Neuronal stem cell (in vitro differentiated cells): ENCODE results near the gene PRSS33.
A peak's percentile ranks its signal among the peaks of the same experiment; 100 is the strongest.

Source experiments
- DNase-seq: peaks from one replicate; pipeline ENCODE4 v3.0.0-alpha.2; 2013; ENCODE audit warnings: low spot score
- H2AFZ ChIP-seq: one replicate; pipeline ENCODE4 v1.6.1; 2013; ENCODE audit warnings: mild to moderate bottlenecking, low read length, inconsistent platforms
- H2AK5ac ChIP-seq: 2 replicates; pipeline ENCODE4 v1.6.1; 2013; ENCODE audit warnings: low read depth, mild to moderate bottlenecking, inconsistent platforms, low read length, moderate library complexity, mixed read lengths
- H2BK120ac ChIP-seq: 2 replicates; pipeline ENCODE4 v1.6.1; 2013; ENCODE audit warnings: low read depth, mild to moderate bottlenecking, inconsistent platforms, low read length, moderate library complexity, mixed read lengths
- H2BK12ac ChIP-seq: one replicate; pipeline ENCODE4 v1.6.1; 2013; ENCODE audit warnings: low read length, inconsistent platforms
- H2BK15ac ChIP-seq: 2 replicates; pipeline ENCODE4 v1.6.1; 2013; ENCODE audit warnings: mild to moderate bottlenecking, low read length, inconsistent platforms, mixed read lengths
- H2BK5ac ChIP-seq: one replicate; pipeline ENCODE4 v1.6.1; 2013; ENCODE audit warnings: inconsistent platforms, mild to moderate bottlenecking, low read length, moderate library complexity
- H3K14ac ChIP-seq: one replicate; pipeline ENCODE4 v1.6.1; 2013; ENCODE audit warnings: low read length, inconsistent platforms
- H3K18ac ChIP-seq: 2 replicates; pipeline ENCODE4 v1.6.1; 2013; ENCODE audit warnings: low read length, inconsistent platforms
- H3K23ac ChIP-seq: 2 replicates; pipeline ENCODE4 v1.6.1; 2013; ENCODE audit warnings: low read depth, mild to moderate bottlenecking, mixed read lengths, low read length, inconsistent platforms; ENCODE audit not compliant: poor library complexity
- H3K27ac ChIP-seq: replicated peaks from 3 replicates; pipeline ENCODE4 v1.5.1; 2013; ENCODE audit warnings: low read length, inconsistent platforms
- H3K27me3 ChIP-seq, 3 experiments: 2 replicates each; pipeline ENCODE4 v1.6.1; 2013; ENCODE audit warnings: low read length in 3 of 3, mild to moderate bottlenecking in 2 of 3, inconsistent platforms in 1 of 3, low read depth in 1 of 3, mixed read lengths in 1 of 3, moderate library complexity in 1 of 3; ENCODE audit not compliant: control insufficient read depth in 3 of 3, insufficient read depth in 3 of 3
- H3K36me3 ChIP-seq, 2 donors: replicated peaks in 1 of 2; 2 replicates each; pipeline ENCODE4 v1.6.1; 2013; ENCODE audit warnings: low read length in 2 of 2; ENCODE audit not compliant: control insufficient read depth in 2 of 2, insufficient read depth in 2 of 2
- H3K4ac ChIP-seq: 2 replicates; pipeline ENCODE4 v1.6.1; 2013; ENCODE audit warnings: inconsistent platforms, mild to moderate bottlenecking, low read length, moderate library complexity
- H3K4me1 ChIP-seq, 2 donors: 1 replicate in 1 of 2; 2 replicates in 1 of 2; pipeline ENCODE4 v1.6.1; 2013; ENCODE audit warnings: low read length in 2 of 2, low read depth in 1 of 2; ENCODE audit not compliant: control insufficient read depth in 2 of 2, insufficient read depth in 1 of 2
- H3K4me2 ChIP-seq: one replicate; pipeline ENCODE4 v1.6.1; 2013; ENCODE audit warnings: mild to moderate bottlenecking, low read length, inconsistent platforms; ENCODE audit not compliant: insufficient read depth, poor library complexity, severe bottlenecking
- H3K4me3 ChIP-seq, 2 donors: 2 replicates each; pipeline ENCODE4 v1.5.1; 2013; ENCODE audit warnings: low read length in 2 of 2, mild to moderate bottlenecking in 2 of 2, inconsistent platforms in 1 of 2, moderate library complexity in 1 of 2
- H3K79me1 ChIP-seq: one replicate; pipeline ENCODE4 v1.6.1; 2013; ENCODE audit warnings: low read depth, mild to moderate bottlenecking, inconsistent platforms, low read length, moderate library complexity
- H3K9ac ChIP-seq: one replicate; pipeline ENCODE4 v1.6.1; 2013; ENCODE audit warnings: mild to moderate bottlenecking, low read depth, low read length, inconsistent platforms; ENCODE audit not compliant: poor library complexity
- H3K9me3 ChIP-seq, 2 donors: replicated peaks in 1 of 2; 2 replicates each; pipeline versions ENCODE3 to v1.6.1; 2013; ENCODE audit warnings: low read length in 2 of 2, mild to moderate bottlenecking in 2 of 2, inconsistent platforms in 1 of 2, low read depth in 1 of 2, mixed read lengths in 1 of 2, moderate library complexity in 1 of 2; ENCODE audit not compliant: control insufficient read depth in 2 of 2, insufficient read depth in 1 of 2
- H4K8ac ChIP-seq: one replicate; pipeline ENCODE4 v1.6.1; 2013; ENCODE audit warnings: low read depth, mild to moderate bottlenecking, inconsistent platforms, low read length, moderate library complexity
- H4K91ac ChIP-seq: one replicate; pipeline ENCODE4 v1.6.1; 2013; ENCODE audit warnings: low read length, low read depth, mild to moderate bottlenecking, inconsistent platforms; ENCODE audit not compliant: poor library complexity
- WGBS, 2 donors: extraction: QIAGEN DNeasy Blood & Tissue Kit; methylation state at CpG; one replicate each; pipeline ENCODE4 v1.1.7; 2013; ENCODE audit warnings: missing lambda C conversion rate in 2 of 2, mixed read lengths in 1 of 2; ENCODE audit not compliant: insufficient read length in 2 of 2, insufficient replicate concordance in 1 of 2; ENCODE audit errors: extremely low coverage in 2 of 2; 5-methylcytosine and 5-hydroxymethylcytosine counted together

The PRSS33 gene

GRCh38 chr16:2774161-2774891 lies 13.0 kb downstream of the PRSS33 start:
- H2BK5ac ChIP-seq: no peak overlapping the region
- H3K36me3 ChIP-seq: peaks cover 47 to 72% of the 10 kb centered on the region in 2 donors

GRCh38 chr16:2773188-2773968 lies 14.0 kb downstream of the PRSS33 start:
- H3K4ac ChIP-seq: no peak overlapping the region
- H3K4me3 ChIP-seq: no peak overlapping the region
- no peak overlapping the region for H2BK12ac ChIP-seq
- H3K27me3 ChIP-seq: no peaks in the 10 kb centered on the region
- H3K4me2 ChIP-seq: no peak overlapping the region
- no peak overlapping the region for H2AK5ac ChIP-seq
- no CpG with 5 or more reads among the region's 12 CpGs for whole genome bisulfite sequencing, 2 donors
- no peak overlapping the region for H2AFZ ChIP-seq
- DNase-seq: no peak
- no peak overlapping the region for H2BK15ac ChIP-seq
- peaks cover 20% of the 10 kb centered on the region for H3K79me1 ChIP-seq
- H3K14ac ChIP-seq: no peak overlapping the region
- H3K23ac ChIP-seq: no peak overlapping the region
- H3K9ac ChIP-seq: no peak overlapping the region
- H2BK120ac ChIP-seq: no peak overlapping the region
- H3K4me1 ChIP-seq: peaks cover 8 to 10% of the 10 kb centered on the region in 2 donors
- no peak overlapping the region for H2BK5ac ChIP-seq
- no peak overlapping the region for H3K18ac ChIP-seq
- H4K8ac ChIP-seq: no peak overlapping the region
- peaks cover 0 to 2% of the 10 kb centered on the region in 2 donors for H3K9me3 ChIP-seq
- peak overlapping the region; percentile 35 for H3K27ac ChIP-seq
- H4K91ac ChIP-seq: no peak overlapping the region
- peaks cover 55 to 74% of the 10 kb centered on the region in 2 donors for H3K36me3 ChIP-seq

More at GRCh38 chr16:2774161-2774891, 13.0 kb downstream of the PRSS33 start:
- Histone ChIP-seq H4K91ac (no peak overlapping the region), H2BK120ac (no peak overlapping the region), H4K8ac (no peak overlapping the region), H3K14ac (no peak overlapping the region), H3K9me3 (peaks cover 0 to 2% of the 10 kb centered on the region in 2 donors), H2AK5ac (no peak overlapping the region), H3K27ac (no peak overlapping the region), H3K4me1 (peaks cover 8 to 11% of the 10 kb centered on the region in 2 donors), H3K23ac (no peak overlapping the region), H3K4me3 (no peak overlapping the region), H3K79me1 (peaks cover 18% of the 10 kb centered on the region), H2BK12ac (no peak overlapping the region), H3K18ac (no peak overlapping the region), H3K9ac (peak overlapping the region; percentile 30), H3K4ac (no peak overlapping the region), H2BK15ac (no peak overlapping the region), H2AFZ (no peak overlapping the region), H3K4me2 (no peak overlapping the region), H3K27me3 (no peaks in the 10 kb centered on the region)
- WGBS, 2 donors: no CpG with 5 or more reads among the region's 7 CpGs
- no peak for DNase-seq

GRCh38 chr16:2771496-2772402 lies 15.6 kb downstream of the PRSS33 start:
- no peak overlapping the region for H3K27ac ChIP-seq
- H3K14ac ChIP-seq: no peak overlapping the region
- no peak overlapping the region for H3K4ac ChIP-seq
- no peak overlapping the region for H2BK15ac ChIP-seq
- no CpG with 5 or more reads among the region's 18 CpGs for WGBS, 2 donors
- H3K27me3 ChIP-seq: no peaks in the 10 kb centered on the region
- H2AFZ ChIP-seq: no peak overlapping the region
- H3K23ac ChIP-seq: peak overlapping the region; percentile 11
- no peak for DNase-seq
- H2BK120ac ChIP-seq: no peak overlapping the region
- no peak overlapping the region for H3K18ac ChIP-seq
- H4K91ac ChIP-seq: no peak overlapping the region
- no peak overlapping the region for H2BK5ac ChIP-seq
- peaks cover 71 to 91% of the 10 kb centered on the region in 2 donors for H3K36me3 ChIP-seq
- no peak overlapping the region for H2AK5ac ChIP-seq
- no peak overlapping the region for H4K8ac ChIP-seq
- H3K9me3 ChIP-seq: peaks cover 0 to 2% of the 10 kb centered on the region in 2 donors
- peak overlapping the region; percentile 50 for H3K9ac ChIP-seq
- H2BK12ac ChIP-seq: no peak overlapping the region
- peaks cover 28% of the 10 kb centered on the region for H3K79me1 ChIP-seq
- no peak overlapping the region for H3K4me3 ChIP-seq
- peaks cover 5 to 6% of the 10 kb centered on the region in 2 donors for H3K4me1 ChIP-seq
- no peak overlapping the region for H3K4me2 ChIP-seq
